ENCODE data around the gene R3HDM1.
"Not testable (repeated sequence)": the region's sequence is repeated elsewhere in the genome, so short reads cannot be mapped to it uniquely, and the experiment has no call there.

Gene R3HDM1

DNA sequence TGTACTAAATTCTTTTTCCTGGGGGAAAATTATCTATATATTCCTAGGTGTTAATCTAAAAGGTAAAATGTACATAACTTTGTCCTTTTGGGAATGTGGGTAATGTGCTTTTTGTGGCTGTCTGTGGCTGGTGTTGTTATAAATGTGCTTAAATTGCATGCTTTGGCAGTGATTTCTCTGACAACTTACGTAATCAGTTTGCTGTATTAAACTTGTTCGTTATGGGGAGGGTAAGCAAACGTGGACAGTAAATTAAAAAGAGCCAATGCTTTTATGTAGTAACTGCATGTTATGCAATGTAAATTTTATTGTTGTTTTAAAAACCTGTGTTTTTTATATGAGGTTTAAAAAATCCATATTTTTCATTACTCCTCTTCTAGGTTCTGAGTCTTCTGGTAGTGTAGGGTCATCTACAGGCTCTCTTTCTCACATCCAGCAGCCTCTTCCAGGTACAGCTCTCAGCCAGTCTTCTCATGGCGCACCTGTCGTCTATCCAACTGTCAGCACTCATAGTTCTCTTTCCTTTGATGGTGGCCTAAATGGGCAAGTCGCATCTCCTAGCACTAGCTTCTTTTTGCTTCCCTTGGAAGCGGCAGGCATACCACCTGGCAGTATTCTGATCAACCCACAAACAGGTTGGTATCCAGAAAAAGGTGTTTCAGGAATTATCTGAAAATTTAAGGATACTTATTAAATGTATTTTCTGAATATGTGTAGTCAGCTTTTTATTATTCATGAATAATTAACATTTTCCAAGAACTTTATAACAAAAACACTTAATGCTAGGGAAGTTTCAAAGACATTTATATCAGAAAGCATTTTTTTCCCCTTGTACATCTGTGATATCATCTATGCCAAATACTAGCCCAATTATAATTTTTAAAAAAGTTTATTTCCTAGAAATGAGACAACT is 110.1 kb downstream of the R3HDM1 start:
- no peak for DNase-seq (ENCODE audit: low read depth in 3 of 3)

DNA sequence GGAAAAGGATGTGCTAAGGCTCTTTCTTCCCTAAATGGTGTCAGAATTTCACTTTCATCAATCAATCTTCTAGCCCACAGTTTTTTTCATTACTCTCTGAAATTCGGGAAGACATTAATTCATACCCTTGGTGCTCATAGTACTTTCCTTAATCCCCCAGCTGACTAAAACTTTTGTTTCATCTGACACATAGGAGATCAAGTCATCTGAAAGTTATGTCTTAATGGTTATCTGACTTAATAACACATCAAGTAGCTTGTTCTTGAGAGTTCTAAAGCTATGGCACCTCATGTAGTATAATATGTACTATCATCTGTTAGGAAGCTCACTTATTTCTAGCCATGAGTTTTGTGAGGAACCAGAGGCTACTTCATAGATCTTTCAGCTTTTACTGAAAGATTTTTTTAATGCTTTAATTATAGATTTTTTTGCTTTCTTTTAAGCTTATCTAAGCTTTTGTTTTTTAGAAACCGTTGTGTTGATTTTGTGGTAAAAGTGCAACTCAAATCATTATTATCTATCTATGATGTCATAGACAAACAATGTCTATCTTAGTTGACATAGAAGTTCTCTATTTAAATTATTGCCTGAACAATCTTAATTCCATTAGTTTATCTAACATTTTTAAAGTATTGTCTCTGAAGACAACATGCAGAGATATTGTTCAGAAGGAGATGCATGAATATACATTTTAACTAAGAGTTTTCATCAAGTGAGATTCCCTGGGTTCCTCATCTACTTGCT is 116.7 kb downstream of the R3HDM1 start:
- DNase-seq (ENCODE audit: low read depth in 3 of 3): no peak

DNA sequence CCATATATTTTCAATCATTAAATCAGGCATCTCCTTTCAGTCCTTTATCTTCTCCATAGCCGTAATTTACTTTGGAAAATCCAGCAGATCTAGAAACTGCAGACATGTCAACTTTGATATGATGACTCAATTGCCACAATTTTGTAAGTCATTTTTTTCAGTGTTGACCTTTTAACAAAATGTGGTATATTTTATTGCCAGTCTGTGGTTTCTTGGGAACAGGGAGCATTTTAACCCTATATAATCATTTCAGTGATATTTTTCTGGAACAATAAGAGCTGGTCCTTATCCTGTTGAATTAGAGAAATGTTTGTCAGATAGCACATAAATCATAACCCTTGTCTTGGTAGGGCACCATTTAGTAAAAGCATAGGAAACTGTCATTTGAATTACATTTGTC is 119.4 kb downstream of the R3HDM1 start:
- no peak for DNase-seq (ENCODE audit: low read depth in 3 of 3)

DNA sequence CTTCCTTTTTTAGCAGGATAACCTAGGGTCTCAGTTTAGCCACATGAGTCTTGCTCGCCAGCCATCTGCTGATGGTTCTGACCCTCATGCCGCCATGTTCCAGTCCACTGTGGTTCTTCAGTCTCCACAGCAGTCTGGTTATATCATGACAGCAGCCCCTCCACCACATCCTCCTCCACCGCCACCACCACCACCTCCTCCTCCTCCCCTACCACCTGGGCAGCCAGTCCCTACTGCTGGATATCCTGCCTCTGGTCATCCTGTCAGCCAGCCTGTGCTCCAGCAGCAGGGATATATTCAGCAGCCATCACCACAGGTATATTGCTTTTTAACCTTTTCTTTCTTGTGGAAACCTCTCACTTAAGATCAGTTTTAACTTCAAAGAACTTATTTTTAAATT is 120.4 kb downstream of the R3HDM1 start:
- no peak for DNase-seq (ENCODE audit: low read depth in 3 of 3)

DNA sequence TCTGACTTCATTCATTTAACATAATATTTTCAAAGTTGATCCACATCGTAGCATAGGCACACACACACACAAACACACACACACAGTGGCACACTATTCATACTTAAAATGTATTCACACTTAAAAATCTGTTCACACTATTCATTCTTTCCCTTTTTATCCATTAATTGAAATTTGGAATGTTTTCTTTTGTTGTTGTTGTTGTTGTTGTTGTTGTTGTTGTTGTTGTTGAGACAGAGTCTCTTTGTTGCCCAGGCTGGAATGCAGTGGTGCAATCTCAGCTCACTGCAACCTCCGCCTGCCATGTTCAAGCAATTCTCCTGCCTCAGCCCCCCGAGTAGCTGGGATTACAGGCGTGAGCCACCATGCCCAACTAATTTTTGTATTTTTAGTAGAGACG is 123.0 kb downstream of the R3HDM1 start:
- DNase-seq (ENCODE audit: low read depth in 3 of 3): not testable (repeated sequence)

DNA sequence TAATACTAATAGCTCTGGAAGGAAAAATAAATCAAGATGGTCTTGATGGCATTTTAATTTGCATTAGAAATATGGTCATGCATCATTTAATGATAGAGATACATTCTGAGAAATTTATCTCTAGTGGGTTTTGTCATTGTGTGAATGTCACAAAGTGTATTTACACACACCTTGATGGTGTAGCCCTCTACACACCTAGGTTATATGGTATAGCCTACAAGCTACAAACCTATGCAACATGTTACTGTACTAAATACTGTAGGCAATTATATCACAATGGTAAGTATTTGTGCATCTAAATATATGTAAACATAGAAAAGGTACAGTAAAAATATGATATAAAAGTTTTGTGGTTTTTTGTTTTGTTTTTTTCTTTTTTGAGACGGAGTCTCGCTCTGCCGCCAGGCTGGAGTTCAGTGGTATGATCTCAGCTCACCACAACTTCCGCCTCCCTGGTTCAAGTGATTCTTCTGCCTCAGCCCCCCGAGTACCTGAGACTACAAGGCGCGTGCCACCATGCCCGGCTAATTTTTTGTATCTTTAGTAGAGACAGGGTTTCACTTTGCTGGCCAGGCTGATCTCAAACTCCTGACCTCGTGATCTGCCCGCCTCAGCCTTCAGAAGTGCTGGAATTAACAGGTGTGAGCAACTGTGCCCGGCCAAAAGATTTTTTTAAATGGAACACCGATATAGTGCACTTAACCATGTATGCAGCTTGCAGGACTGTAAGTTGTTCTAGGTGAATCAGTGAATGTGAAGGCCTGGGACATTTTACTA is 126.7 kb downstream of the R3HDM1 start:
- peak in 2 of 3 experiments; percentile 10 to 19 for DNase-seq (ENCODE audit: low read depth in 3 of 3)

DNA sequence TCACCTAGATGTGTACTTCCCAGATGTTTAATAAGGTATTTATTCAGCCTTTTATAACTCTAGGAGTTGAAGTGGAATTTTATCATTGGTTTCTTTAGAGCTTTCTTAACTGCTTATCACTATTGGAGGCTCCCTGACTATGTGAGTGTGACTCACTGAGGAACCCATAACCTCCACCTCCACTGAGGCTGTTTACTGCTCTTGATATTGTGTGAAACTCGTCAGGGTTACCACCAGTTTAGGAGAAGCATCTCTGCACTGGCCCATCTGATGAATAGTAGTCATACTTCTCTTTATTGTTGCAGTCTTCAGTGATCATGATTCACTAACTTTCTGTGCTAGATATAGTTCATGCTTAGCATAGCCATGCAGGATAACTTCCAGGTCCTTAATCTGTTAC is 130.8 kb downstream of the R3HDM1 start:
- DNase-seq (ENCODE audit: low read depth in 3 of 3): no peak

DNA sequence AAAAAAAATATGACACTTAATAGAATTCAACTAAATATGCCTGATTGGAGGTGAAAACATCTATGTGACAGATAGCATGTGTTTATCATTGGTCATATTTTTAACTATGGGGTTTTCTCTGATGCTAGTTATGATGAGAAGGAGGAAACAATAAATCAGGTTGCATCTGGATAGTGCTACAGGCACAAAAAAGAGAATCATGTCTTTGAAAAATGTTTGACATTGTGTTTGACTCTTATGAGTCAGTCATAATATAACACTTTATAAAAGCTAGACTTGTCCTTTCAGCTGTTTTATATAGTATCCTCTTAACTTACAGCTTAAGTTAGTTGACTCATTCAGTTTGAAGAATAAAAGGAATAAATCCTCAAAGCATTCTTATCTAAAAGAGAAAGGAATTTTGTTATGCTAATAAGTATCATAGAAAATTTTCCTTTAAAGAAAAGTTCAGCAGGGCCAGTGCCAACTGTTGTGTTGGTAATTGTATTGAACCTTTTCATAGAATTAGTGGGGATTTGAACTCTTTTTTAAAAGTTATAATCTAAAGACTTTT is 131.9 kb downstream of the R3HDM1 start:
- no peak for DNase-seq (ENCODE audit: low read depth in 3 of 3)

DNA sequence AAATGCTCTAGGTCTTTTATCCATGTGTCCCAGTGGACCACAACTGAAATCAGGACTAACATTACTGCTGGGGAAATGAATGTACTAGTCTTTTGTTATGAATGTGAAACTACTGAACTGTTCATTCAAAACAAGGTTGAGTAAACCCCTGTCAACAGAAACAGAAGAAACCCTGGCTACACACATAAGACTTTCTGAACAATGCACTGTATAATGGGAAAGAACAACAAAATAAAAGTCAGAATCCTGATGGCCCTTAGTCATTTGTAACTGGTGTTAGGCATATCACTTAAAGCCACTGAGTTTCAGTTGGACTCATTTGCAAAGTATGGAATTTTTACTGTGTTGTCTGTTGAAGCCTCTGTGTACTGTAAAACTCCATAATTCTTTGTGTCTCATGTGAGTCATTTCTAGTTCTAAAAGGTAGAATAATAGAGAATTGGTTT is 133.4 kb downstream of the R3HDM1 start:
- DNase-seq (ENCODE audit: low read depth in 3 of 3): no peak

DNA sequence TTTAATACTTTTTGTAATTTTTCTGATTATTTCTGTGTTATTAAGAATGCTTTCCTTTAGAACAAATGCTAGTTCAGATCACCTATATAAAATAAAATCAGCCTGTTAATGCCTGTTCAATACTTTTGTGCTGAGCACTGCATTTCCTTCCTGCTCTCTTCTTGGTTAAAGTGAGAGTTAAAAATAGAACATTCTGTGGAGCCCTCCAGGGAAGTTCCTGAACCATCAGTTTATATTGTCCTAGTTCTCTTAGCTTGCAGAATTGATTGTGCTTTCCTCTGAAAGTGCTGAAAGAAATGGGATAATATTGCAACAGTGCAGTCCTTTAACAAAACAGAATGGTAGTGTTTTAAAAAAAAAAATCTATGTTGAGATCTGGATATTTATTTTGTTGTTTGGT is 135.8 kb downstream of the R3HDM1 start:
- DNase-seq (ENCODE audit: low read depth in 3 of 3): no peak

DNA sequence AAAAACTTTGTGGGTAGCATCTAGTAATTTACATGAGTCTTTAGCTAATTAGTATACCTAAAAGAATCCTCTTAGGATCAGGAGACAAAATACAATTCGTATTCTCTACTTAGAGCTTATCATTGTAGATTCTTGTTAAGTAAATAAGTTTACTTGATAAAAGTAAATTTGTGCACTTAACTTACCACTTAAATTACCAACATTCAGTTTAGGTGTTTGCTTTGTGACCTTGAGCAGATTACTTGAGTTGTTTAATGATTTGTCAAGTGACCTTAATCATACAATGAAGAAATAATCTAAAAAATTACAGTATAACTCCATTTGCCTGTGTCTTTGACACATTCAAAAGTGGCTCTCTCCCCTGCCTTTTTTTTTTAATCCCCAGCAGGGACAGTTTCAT is 143.2 kb downstream of the R3HDM1 start:
- DNase-seq (ENCODE audit: low read depth in 3 of 3): no peak

DNA sequence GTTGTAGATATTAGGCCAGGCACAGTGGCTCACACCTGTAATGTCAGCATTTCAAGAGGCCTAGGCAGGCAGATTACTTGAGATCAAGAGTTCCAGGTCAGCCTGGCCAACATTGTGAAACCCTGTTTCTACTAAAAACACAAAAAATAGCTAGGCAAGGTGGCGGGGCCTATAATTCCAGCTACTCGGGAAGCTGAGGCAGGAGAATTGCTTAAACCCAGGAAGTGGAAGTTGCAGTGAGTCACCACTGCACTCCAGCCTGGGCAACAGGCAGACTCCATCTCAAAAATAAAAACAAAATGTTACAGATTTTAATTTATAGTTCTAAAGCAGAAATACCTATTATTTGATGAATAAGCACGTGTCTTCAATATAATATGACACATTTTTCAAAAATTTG is 144.7 kb downstream of the R3HDM1 start:
- DNase-seq (ENCODE audit: low read depth in 3 of 3): no peak

DNA sequence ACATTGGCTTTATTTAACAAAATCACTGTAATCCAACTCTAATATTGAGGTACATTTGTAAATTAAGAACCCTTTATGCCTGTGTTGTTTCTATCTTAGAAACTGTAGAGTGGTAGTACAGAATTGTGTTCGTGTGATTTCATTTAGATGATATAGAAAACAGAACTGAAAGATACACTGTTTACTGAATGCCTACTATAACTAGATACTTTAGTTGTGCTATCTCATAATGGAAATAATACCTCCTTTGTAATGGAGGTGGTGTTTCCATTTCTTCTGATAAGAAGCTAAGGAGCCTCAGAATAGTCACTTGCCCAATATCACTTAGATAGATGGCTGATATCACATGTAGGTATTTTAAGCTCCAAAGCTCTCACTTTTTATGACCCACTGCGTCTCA is 147.8 kb downstream of the R3HDM1 start:
- DNase-seq (ENCODE audit: low read depth in 3 of 3): no peak

DNA sequence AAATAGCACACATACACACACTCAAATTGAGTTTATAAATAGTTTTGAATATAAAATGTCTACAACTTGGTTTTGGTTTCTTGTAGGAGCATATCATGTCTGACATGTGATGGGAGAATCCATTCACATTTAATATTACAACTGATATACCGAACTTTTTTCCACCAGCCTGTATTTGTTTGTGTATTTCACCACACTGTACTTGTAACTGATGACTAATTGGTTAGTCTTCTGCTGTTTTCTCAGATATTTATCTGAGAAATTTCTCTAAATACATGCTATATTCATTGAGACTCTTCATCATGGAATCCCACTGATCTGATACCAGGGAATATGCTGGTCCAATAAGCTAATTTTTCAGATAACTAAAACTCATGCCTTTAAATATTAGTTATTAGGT is 154.1 kb downstream of the R3HDM1 start:
- DNase-seq (ENCODE audit: low read depth in 3 of 3): no peak

DNA sequence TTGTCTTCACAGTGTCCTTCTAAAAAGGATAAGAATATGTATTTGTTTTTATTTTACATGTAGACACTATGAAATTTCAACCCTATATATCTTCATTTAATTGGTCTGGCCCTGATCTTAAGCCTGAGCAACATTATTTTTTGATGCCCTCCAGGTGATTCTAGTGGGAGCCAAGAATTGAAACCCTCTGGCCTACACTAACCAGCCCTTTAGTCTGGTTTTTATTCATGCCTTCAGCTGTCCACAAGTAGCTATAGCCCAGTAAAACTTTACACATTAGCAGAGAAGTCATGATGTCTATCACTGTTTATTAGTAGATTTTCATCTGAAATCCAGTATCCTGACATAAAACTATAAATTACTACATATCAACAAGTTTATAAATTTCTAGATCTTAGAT is 157.7 kb downstream of the R3HDM1 start:
- DNase-seq (ENCODE audit: low read depth in 3 of 3): no peak

DNA sequence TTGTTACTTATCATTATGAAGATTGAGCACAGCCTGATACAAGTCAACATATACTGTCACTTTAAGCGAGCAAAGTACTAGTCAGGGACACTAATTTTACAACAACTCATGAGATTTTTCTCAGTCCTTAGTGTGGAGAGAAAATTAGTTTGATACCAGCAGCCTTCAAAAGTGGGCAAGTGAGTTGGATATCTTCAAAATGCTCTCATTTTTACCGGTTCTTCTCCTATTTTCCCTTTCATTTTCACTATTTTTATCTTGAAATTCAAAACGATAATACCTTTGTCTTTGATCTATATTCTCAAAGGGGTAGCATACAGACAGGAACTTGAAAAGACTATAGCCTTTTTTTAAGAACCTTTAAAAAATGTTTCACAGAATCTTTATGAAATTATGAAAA is 158.4 kb downstream of the R3HDM1 start:
- no peak for DNase-seq (ENCODE audit: low read depth in 3 of 3)

DNA sequence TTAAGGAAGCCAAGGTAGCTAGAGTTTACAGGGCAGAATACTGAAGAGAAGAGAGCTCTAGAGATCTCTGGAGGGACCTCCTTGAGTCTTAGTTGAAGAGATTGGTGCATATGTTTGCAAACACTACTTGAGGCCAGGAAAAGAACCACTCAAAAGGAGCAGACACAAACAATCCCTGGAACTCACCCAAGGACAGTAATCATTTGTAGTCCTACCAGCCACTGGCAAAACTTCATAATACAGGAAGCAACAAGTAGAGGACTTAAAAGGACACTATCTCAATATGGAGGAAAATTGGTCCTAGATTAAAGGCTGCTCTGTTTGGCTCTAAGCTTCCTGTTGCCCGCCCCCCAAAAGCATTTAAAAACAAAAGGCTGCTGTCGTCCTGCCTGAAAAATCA is 163.4 kb downstream of the R3HDM1 start:
- DNase-seq (ENCODE audit: low read depth in 3 of 3): no peak

DNA sequence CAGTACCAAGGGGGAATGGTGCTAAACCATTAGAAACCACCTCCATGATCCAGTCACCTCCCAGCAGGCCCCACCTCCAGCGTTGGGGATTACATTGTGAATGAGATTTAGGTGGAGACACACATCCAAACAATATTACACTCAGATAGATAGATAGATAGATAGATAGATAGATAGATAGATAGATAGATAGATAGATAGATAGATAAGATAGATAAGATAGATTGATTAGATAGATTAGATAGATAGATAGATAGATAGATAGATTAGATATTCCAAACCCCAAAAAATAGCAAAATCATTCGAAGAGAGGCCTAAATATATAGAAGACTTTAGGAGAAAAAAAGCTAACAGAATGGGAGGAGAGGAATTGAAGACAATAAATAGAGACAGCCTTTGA is 167.6 kb downstream of the R3HDM1 start:
- no peak for DNase-seq (ENCODE audit: low read depth in 3 of 3)

DNA sequence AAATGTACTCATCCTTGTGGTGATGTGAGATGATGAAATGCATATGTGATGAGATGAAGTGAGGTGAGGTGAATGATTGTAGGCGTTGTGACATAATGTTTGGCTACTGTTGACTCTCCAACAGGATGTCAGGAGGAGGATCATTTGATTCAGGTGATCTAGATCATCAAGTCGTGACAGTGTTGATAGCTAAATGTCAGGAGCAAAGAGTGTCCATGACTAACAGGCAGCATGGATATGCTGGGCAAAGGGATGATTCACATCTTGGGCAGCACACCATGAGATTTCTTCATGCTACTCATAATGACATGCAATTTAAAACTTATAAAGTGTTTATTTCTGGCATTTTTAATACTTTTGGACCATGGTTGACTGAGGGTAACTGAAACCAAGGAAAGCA is 170.2 kb downstream of the R3HDM1 start:
- no peak for DNase-seq (ENCODE audit: low read depth in 3 of 3)

DNA sequence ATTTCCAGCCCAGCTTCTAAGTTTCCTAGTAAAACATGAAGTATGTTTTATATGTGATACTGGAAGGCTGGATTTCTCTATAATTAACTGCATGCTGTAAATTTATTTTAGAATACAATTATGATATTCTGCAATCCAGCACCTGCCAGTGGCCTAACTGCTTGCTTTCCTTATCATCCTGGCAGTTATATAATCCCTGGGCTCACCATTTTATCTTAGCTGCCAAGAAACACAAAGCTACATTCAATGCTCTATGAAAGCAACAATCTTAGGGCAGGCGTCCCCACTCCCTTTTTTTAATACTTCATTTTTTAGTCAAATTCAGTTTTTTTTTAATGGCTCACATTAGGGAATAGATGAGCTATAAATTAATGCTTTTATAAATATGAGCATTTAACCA is 172.0 kb downstream of the R3HDM1 start:
- DNase-seq (ENCODE audit: low read depth in 3 of 3): no peak

DNA sequence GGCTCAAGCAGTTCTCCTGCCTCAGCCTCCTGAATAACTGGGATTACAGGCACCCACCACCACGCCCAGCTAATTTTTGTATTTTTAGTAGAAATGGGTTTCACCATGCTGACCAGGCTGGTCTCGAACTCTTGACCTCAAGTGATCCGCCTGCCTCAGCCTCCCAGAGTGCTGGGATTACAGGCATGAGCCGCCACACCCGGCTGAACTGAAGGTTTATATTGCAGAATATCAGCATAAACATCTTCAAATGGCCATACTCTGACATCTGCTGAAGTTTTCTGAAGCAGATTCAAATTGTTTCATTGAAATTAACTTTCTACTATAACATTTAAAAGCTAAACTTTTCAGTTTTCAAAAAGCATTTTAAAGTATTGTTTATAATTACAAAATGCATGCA is 172.8 kb downstream of the R3HDM1 start:
- not testable (repeated sequence) for DNase-seq (ENCODE audit: low read depth in 3 of 3)

DNA sequence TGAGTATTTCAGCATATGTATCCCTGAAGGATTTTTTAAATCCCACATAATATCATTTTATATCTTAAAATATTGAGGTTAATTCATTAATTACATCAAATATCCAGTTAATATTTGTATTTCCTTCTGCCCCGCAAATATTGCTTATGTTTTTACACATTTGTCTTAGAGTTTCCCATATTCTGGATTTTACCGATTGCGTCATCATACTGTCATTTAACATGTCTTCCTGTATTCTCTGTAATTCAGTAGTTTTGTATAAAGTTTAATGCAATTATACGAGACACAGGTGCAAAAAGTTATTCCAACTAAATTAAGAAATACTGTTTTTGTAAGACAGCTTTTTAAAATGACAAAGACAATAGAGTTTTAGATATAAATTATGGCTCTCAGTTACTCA is 176.9 kb downstream of the R3HDM1 start:
- no peak for DNase-seq (ENCODE audit: low read depth in 3 of 3)

Data from stimulated activated CD4-positive, alpha-beta T cell treated with anti-CD3 and anti-CD28 coated beads, TNF-alpha, amount 100 ng/mL, for 4 hours (primary cell).